ENCODE data around the gene KCNN3. TPM values are rescaled to one million over a fixed set of nuclear protein-coding genes. Genes with fewer than 3 reads are reported as not detected.

The KCNN3 gene
- total RNA-seq, 4 donors from 2014 or later: 0.30 to 0.72 (median 0.37) TPM

- Histone ChIP-seq H3K4me1 (no peaks in the 10 kb centered on the region), H3K27ac (no peak overlapping the region), H3K4me3 (no peak overlapping the region), H3K36me3 (no peaks in the 10 kb centered on the region), H3K9me3 (no peaks in the 10 kb centered on the region), H3K27me3 (no peaks in the 10 kb centered on the region)
- peak; percentile 48 to 56 for DNase-seq (ENCODE audit: low spot score in 2 of 2)
- TF ChIP-seq POLR2AphosphoS5 (IDR thresholded peaks at IDR 0.05) (no peak), POLR2A (IDR thresholded peaks at IDR 0.05) (no peak)
- 61% methylated on average over 17 of the region's 17 CpGs for WGBS
Measured at GRCh38 chr1:154772606-154773506, 97.2 kb downstream of the KCNN3 start.

GRCh38 chr1:154772056-154772455, 98.0 kb downstream of the KCNN3 start:
- Histone ChIP-seq H3K9me3 (no peaks in the 10 kb centered on the region), H3K27me3 (no peaks in the 10 kb centered on the region), H3K27ac (no peak overlapping the region), H3K4me1 (peaks cover 5% of the 10 kb centered on the region), H3K36me3 (no peaks in the 10 kb centered on the region), H3K4me3 (no peak overlapping the region)
- no peak for TF ChIP-seq CTCF (IDR thresholded peaks at IDR 0.05)
- TF ChIP-seq EP300 (IDR thresholded peaks at IDR 0.05): no peak
- TF ChIP-seq POLR2AphosphoS5 (IDR thresholded peaks at IDR 0.05): no peak
- TF ChIP-seq POLR2A (IDR thresholded peaks at IDR 0.05): no peak
- WGBS: 97% methylated on average over 23 of the region's 23 CpGs
- DNase-seq (ENCODE audit: low spot score in 2 of 2): peak; percentile 51 to 65

- no peaks in the 10 kb centered on the region for H3K36me3 ChIP-seq
- no peak for DNase-seq (ENCODE audit: low spot score in 2 of 2)
- TF ChIP-seq EP300 (IDR thresholded peaks at IDR 0.05) (no peak), POLR2AphosphoS5 (IDR thresholded peaks at IDR 0.05) (no peak), POLR2A (IDR thresholded peaks at IDR 0.05) (no peak), CTCF (IDR thresholded peaks at IDR 0.05) (no peak)
- no peak overlapping the region for H3K4me3 ChIP-seq
- peaks cover 5% of the 10 kb centered on the region for H3K4me1 ChIP-seq
- no peaks in the 10 kb centered on the region for H3K9me3 ChIP-seq
- H3K27me3 ChIP-seq: no peaks in the 10 kb centered on the region
- 97% methylated on average over 4 of the region's 4 CpGs for WGBS
- H3K27ac ChIP-seq: no peak overlapping the region
Measured at GRCh38 chr1:154770897-154771594, 99.0 kb downstream of the KCNN3 start.

- WGBS: 91% methylated on average over 5 of the region's 5 CpGs
- TF ChIP-seq POLR2A (IDR thresholded peaks at IDR 0.05) (no peak), EP300 (IDR thresholded peaks at IDR 0.05) (no peak), POLR2AphosphoS5 (IDR thresholded peaks at IDR 0.05) (no peak), CTCF (IDR thresholded peaks at IDR 0.05) (no peak)
- Histone ChIP-seq H3K9me3 (no peaks in the 10 kb centered on the region), H3K27ac (no peak overlapping the region), H3K27me3 (peaks cover 6% of the 10 kb centered on the region), H3K4me1 (peaks cover 5% of the 10 kb centered on the region), H3K4me3 (no peak overlapping the region), H3K36me3 (no peaks in the 10 kb centered on the region)
- DNase-seq (ENCODE audit: low spot score in 2 of 2): peak in 1 of 2 donors; percentile 32
Measured at GRCh38 chr1:154769193-154769895, 100.7 kb downstream of the KCNN3 start.

GRCh38 chr1:154768456-154769125, 101.5 kb downstream of the KCNN3 start:
- Histone ChIP-seq H3K27me3 (peaks cover 10% of the 10 kb centered on the region), H3K36me3 (no peaks in the 10 kb centered on the region), H3K4me3 (no peak overlapping the region), H3K4me1 (peaks cover 5% of the 10 kb centered on the region), H3K9me3 (no peaks in the 10 kb centered on the region), H3K27ac (no peak overlapping the region)
- TF ChIP-seq CTCF (IDR thresholded peaks at IDR 0.05) (no peak), POLR2AphosphoS5 (IDR thresholded peaks at IDR 0.05) (no peak), POLR2A (IDR thresholded peaks at IDR 0.05) (no peak), EP300 (IDR thresholded peaks at IDR 0.05) (no peak)
- peak; percentile 40 to 56 for DNase-seq (ENCODE audit: low spot score in 2 of 2)
- 63% methylated on average over 6 of the region's 8 CpGs for WGBS
